ENCODE measurements around the gene HTRA3.

The HTRA3 gene

DNA sequence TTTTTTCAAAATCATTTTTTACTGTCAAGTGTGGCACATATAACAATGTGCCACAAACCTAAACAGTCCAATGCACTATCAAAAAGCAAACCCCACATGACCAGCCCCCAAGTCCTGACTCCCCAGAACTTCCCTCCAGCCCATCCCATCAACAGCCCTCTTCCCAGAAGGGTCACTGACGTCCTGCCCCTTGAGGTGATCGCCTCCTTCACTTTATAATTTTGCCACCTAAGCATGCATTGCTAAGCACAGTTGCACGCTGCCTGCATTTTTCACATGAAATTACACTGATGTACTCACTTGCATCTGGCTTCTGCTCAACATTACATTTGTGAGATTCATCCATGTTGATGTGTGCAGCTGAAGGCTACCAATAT is 42.5 kb downstream of the HTRA3 start:
- Histone ChIP-seq H3K4me3 (ENCODE audit: insufficient read length, low read depth) (no peak overlapping the region), H3K9me3 (ENCODE audit: insufficient read depth, low read length) (peaks cover 11% of the 10 kb centered on the region), H3K36me3 (ENCODE audit: insufficient read depth, insufficient read length, low read length) (no peaks in the 10 kb centered on the region), H3K9ac (ENCODE audit: insufficient read length, low read depth) (no peak overlapping the region), H3K27me3 (ENCODE audit: insufficient read depth, insufficient read length) (peaks cover 3% of the 10 kb centered on the region), H3K4me1 (ENCODE audit: insufficient read depth, insufficient read length) (peaks cover 19% of the 10 kb centered on the region)
- no peak for DNase-seq (ENCODE audit: low read depth, low spot score)
- no peak for TF ChIP-seq ZNF274 (IDR thresholded peaks at IDR 0.05; ENCODE audit: low read depth, low read length)
- TF ChIP-seq YY1 (IDR thresholded peaks at IDR 0.05; ENCODE audit: insufficient read depth, insufficient read length), result no peak
- no peak for TF ChIP-seq SUZ12 (IDR thresholded peaks at IDR 0.05; ENCODE audit: extremely low read depth, insufficient read depth, insufficient read length)

DNA sequence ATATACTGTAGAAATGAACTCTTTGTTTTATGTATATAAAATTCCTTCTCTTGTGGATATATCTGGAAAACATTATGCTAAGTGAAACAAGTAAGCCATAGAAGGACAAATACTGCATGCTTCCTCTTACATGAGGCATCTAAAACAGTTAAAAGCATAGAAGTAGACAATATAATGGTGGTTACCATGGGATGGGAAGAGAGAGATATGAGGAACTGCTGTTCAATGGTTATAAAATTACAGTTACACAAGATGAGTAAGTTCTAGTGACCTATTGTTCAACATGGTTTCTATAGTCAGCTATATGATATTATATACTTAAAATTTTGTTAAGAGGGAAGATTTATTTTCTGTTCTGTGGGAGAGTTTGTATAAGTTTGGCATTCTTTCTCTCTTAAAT is 43.4 kb downstream of the HTRA3 start:
- TF ChIP-seq ZNF274 (IDR thresholded peaks at IDR 0.05; ENCODE audit: low read depth, low read length) (no peak), YY1 (IDR thresholded peaks at IDR 0.05; ENCODE audit: insufficient read depth, insufficient read length) (no peak), SUZ12 (IDR thresholded peaks at IDR 0.05; ENCODE audit: extremely low read depth, insufficient read depth, insufficient read length) (no peak)
- Histone ChIP-seq H3K9me3 (ENCODE audit: insufficient read depth, low read length) (peaks cover 11% of the 10 kb centered on the region), H3K36me3 (ENCODE audit: insufficient read depth, insufficient read length, low read length) (no peaks in the 10 kb centered on the region), H3K27me3 (ENCODE audit: insufficient read depth, insufficient read length) (peaks cover 3% of the 10 kb centered on the region), H3K4me3 (ENCODE audit: insufficient read length, low read depth) (no peak overlapping the region), H3K9ac (ENCODE audit: insufficient read length, low read depth) (no peak overlapping the region), H3K4me1 (ENCODE audit: insufficient read depth, insufficient read length) (peaks cover 21% of the 10 kb centered on the region)
- DNase-seq (ENCODE audit: low read depth, low spot score), result no peak

DNA sequence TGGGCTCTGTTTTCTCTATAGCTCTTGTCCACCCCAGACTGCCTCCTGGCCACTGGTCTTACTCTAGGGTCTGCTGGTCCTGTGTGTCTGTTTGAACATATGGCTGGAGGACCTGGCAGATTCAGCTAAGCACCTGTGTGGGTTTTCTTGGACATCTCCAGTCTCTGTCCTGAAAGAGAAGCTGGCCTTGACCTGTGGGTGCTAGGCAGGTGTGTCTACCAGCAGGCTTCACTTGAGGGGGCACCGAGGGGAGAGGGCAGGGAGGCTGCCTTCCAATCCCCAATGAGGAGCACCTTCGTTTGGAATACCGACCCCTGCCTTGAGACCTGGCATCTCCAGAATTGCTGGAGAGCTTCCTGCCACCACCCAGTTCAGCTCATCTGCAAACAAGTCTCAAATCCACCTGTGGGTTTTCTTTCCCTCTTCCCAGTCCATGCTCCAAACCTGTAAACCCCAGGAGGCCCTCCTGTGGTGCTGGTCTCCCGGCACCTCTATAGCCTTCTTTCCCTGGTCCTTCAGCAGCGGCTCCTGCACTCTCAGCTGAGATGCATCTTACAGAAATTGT is 45.2 kb downstream of the HTRA3 start:
- Histone ChIP-seq H3K36me3 (ENCODE audit: insufficient read depth, insufficient read length, low read length) (no peaks in the 10 kb centered on the region), H3K9me3 (ENCODE audit: insufficient read depth, low read length) (peaks cover 11% of the 10 kb centered on the region), H3K4me1 (ENCODE audit: insufficient read depth, insufficient read length) (peaks cover 18% of the 10 kb centered on the region), H3K4me3 (ENCODE audit: insufficient read length, low read depth) (no peak overlapping the region), H3K9ac (ENCODE audit: insufficient read length, low read depth) (no peak overlapping the region), H3K27me3 (ENCODE audit: insufficient read depth, insufficient read length) (peaks cover 3% of the 10 kb centered on the region)
- TF ChIP-seq ZNF274 (IDR thresholded peaks at IDR 0.05; ENCODE audit: low read depth, low read length), result no peak
- no peak for TF ChIP-seq YY1 (IDR thresholded peaks at IDR 0.05; ENCODE audit: insufficient read depth, insufficient read length)
- TF ChIP-seq SUZ12 (IDR thresholded peaks at IDR 0.05; ENCODE audit: extremely low read depth, insufficient read depth, insufficient read length), result no peak
- DNase-seq (ENCODE audit: low read depth, low spot score), result no peak

DNA sequence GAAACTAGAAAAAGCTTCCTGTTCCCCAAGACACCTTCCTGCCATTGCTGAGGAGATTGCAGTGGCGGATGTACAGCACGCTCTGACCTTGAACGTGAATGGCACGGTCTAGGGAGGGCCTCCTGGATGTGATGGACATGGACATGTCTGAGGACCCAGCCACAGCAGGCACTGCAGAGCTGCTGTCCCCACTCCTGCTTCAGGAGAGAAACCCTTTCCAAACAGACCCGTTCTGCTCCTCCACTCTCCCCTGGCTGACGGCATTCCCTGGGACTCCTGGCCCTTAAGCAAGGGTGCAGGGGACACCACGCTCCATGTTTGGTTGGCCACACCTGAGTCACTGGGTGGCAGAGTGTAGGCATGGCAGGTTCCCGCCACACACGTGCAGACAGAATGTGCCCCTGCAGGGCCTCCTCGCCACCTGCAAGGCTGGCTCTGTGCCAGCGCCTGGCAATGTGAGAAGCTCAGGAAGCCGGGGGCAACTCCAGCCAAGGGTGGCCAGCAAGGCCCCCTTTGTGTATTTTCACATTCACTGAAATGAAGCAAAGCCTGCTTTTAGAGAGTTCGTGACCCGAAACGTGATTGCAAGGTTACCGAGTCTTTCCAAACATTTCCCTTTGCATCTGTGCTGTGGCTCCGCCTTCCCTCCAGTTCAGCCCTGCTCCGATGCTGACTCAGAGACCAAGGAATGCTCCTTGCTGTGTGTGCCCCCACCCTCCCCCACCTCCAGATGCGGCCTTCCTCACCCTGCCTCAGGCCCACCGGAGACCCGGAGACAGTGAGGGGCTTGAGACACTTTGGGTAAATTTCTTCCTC is 46.1 kb downstream of the HTRA3 start:
- peaks cover 11% of the 10 kb centered on the region for H3K9me3 ChIP-seq (ENCODE audit: insufficient read depth, low read length)
- TF ChIP-seq SUZ12 (IDR thresholded peaks at IDR 0.05; ENCODE audit: extremely low read depth, insufficient read depth, insufficient read length) (no peak), ZNF274 (IDR thresholded peaks at IDR 0.05; ENCODE audit: low read depth, low read length) (no peak), YY1 (IDR thresholded peaks at IDR 0.05; ENCODE audit: insufficient read depth, insufficient read length) (no peak)
- no peaks in the 10 kb centered on the region for H3K36me3 ChIP-seq (ENCODE audit: insufficient read depth, insufficient read length, low read length)
- peak overlapping the region; percentile 68 for H3K9ac ChIP-seq (ENCODE audit: insufficient read length, low read depth)
- H3K4me1 ChIP-seq (ENCODE audit: insufficient read depth, insufficient read length), result peaks cover 18% of the 10 kb centered on the region
- no peaks in the 10 kb centered on the region for H3K27me3 ChIP-seq (ENCODE audit: insufficient read depth, insufficient read length)
- H3K4me3 ChIP-seq (ENCODE audit: insufficient read length, low read depth), result no peak overlapping the region
- DNase-seq (ENCODE audit: low read depth, low spot score), result peak; percentile 72

DNA sequence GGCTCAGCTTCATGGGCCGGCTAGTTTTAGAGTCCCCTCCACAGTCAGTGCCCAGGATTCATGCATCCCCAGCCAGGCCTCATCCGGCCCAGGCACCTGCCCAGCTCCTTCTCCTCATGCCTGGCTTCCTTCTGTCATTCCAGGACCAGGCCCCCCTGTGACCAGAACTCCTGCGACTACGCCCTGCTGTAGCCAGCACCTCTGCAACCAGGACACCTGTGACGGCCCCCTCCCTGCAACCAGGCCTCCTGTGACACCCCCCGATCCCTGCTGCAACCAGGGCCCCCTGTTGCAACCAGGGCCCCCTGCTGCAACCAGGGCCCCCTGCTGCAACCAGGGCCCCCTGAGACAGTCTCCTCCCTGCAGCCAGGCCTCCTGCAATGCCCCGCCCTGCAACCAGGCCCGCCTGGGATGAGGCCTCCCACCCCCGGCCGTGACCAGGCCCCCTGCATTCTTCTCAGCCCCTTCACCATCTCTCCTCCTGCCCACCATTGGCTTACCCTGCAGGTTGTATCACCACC is 46.8 kb downstream of the HTRA3 start:
- TF ChIP-seq ZNF274 (IDR thresholded peaks at IDR 0.05; ENCODE audit: low read depth, low read length), result no peak
- TF ChIP-seq YY1 (IDR thresholded peaks at IDR 0.05; ENCODE audit: insufficient read depth, insufficient read length), result no peak
- TF ChIP-seq SUZ12 (IDR thresholded peaks at IDR 0.05; ENCODE audit: extremely low read depth, insufficient read depth, insufficient read length), result no peak
- peaks cover 11% of the 10 kb centered on the region for H3K9me3 ChIP-seq (ENCODE audit: insufficient read depth, low read length)
- no peak for DNase-seq (ENCODE audit: low read depth, low spot score)
- no peaks in the 10 kb centered on the region for H3K27me3 ChIP-seq (ENCODE audit: insufficient read depth, insufficient read length)
- H3K4me3 ChIP-seq (ENCODE audit: insufficient read length, low read depth), result no peak overlapping the region
- no peak overlapping the region for H3K9ac ChIP-seq (ENCODE audit: insufficient read length, low read depth)
- H3K4me1 ChIP-seq (ENCODE audit: insufficient read depth, insufficient read length), result peaks cover 18% of the 10 kb centered on the region
- no peaks in the 10 kb centered on the region for H3K36me3 ChIP-seq (ENCODE audit: insufficient read depth, insufficient read length, low read length)

DNA sequence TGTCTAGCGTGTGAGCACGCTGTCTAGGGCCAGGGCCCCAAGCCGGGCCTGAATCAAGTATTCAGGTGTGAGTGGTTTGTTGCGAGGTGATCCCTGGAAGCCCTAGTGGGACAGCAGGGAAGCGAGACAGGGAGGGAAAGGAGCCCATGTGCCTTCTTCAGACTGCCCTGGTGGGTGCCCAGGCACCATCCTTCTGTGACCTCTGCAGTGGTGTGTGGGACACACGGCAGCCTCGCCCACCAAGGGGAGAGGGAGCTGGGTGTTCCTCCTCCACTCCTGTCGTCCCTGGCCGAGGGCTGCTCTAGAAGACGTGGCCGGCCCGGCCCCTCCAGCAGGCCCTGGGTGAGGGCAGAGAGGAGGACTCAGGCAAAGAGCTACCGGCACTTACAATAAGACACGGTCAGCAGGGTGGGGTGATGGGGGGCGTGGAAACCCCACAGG is 47.4 kb downstream of the HTRA3 start:
- TF ChIP-seq SUZ12 (IDR thresholded peaks at IDR 0.05; ENCODE audit: extremely low read depth, insufficient read depth, insufficient read length), result no peak

DNA sequence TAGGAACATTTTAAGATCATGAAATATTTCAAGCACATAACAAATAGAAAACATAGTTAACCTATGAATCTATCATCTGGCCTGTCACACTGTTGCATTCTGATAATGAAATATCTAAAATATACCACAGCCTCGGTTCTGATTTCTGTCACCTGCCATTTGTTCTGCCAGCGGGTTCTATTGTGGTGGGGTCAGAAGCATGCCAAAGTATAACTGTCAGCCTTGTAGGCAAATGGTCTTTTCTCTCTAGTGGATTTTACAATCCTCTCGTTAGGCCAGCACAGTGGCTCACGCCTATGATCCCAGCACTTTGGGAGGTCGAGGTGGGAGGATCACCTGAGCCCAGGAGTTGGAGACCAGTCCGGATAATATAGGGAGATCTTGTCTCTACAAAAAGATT is 47.9 kb downstream of the HTRA3 start:
- H3K36me3 ChIP-seq (ENCODE audit: insufficient read depth, insufficient read length, low read length), result no peaks in the 10 kb centered on the region
- TF ChIP-seq ZNF274 (IDR thresholded peaks at IDR 0.05; ENCODE audit: low read depth, low read length), result no peak
- TF ChIP-seq YY1 (IDR thresholded peaks at IDR 0.05; ENCODE audit: insufficient read depth, insufficient read length), result no peak
- no peak for TF ChIP-seq SUZ12 (IDR thresholded peaks at IDR 0.05; ENCODE audit: extremely low read depth, insufficient read depth, insufficient read length)
- peaks cover 18% of the 10 kb centered on the region for H3K4me1 ChIP-seq (ENCODE audit: insufficient read depth, insufficient read length)
- H3K4me3 ChIP-seq (ENCODE audit: insufficient read length, low read depth), result no peak overlapping the region
- H3K27me3 ChIP-seq (ENCODE audit: insufficient read depth, insufficient read length), result no peaks in the 10 kb centered on the region
- no peak overlapping the region for H3K9ac ChIP-seq (ENCODE audit: insufficient read length, low read depth)
- peaks cover 8% of the 10 kb centered on the region for H3K9me3 ChIP-seq (ENCODE audit: insufficient read depth, low read length)
- DNase-seq (ENCODE audit: low read depth, low spot score), result no peak

More for the DNA sequence above, 47.4 kb downstream of the HTRA3 start:
- H3K4me3 ChIP-seq (ENCODE audit: insufficient read length, low read depth), result no peak overlapping the region
- H3K36me3 ChIP-seq (ENCODE audit: insufficient read depth, insufficient read length, low read length), result no peaks in the 10 kb centered on the region
- no peaks in the 10 kb centered on the region for H3K27me3 ChIP-seq (ENCODE audit: insufficient read depth, insufficient read length)
- H3K9ac ChIP-seq (ENCODE audit: insufficient read length, low read depth), result no peak overlapping the region
- peaks cover 18% of the 10 kb centered on the region for H3K4me1 ChIP-seq (ENCODE audit: insufficient read depth, insufficient read length)
- H3K9me3 ChIP-seq (ENCODE audit: insufficient read depth, low read length), result peaks cover 11% of the 10 kb centered on the region
- no peak for DNase-seq (ENCODE audit: low read depth, low spot score)

Measured in NT2/D1 (cell line).